ENCODE results near the gene TSPAN32. TPM values are rescaled to one million over a fixed set of nuclear protein-coding genes. Genes with fewer than 3 reads are reported as not detected.

The TSPAN32 gene
- polyA plus RNA-seq, 1 donor (not counting 4 experiments of a cell fraction or from before 2014, with no cell fraction given) = not detected

DNA sequence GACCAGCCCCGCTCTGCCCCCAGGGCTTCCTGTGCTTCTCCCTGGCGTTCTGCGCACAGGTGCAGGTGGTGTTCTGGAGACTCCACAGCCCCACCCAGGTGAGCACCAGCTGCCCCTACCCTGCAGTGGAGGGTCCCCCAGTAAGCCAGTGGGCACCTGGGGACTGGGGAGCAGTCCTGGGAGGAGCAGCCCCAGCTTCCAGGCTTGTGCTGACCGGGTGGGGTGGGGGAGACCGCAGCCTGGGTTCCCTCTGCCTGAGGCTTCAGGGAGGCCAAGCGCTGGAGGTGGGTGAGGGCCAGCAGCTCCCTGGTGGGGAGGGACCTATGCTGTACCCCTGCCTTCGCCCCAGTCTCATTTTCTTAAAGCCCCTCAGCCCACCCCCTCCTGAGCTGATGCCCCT lies 6.9 kb downstream of the TSPAN32 start:
- no peaks in the 10 kb centered on the region for H3K79me2 ChIP-seq (ENCODE audit: control insufficient read depth, insufficient read depth, low read length)
- no peaks in the 10 kb centered on the region for H3K9me3 ChIP-seq (ENCODE audit: control insufficient read depth, low read depth, low read length)
- FAIRE-seq (no peak), DNase-seq (ENCODE audit: low read depth, low spot score) (no peak)
- H3K4me2 ChIP-seq (ENCODE audit: control insufficient read depth, extremely low read depth, insufficient read depth, low read depth, low read length) = no peak overlapping the region
- no peak overlapping the region for H3K9ac ChIP-seq (ENCODE audit: control insufficient read depth, extremely low read depth, insufficient read depth, low read length)
- no peaks in the 10 kb centered on the region for H3K4me1 ChIP-seq (ENCODE audit: control insufficient read depth, extremely low read depth, insufficient read depth, low read length)
- no peak overlapping the region for H3K27ac ChIP-seq (ENCODE audit: control insufficient read depth, insufficient read depth, low read length)
- H3K9me1 ChIP-seq (ENCODE audit: control insufficient read depth, extremely low read depth, insufficient read depth, low read length) = no peaks in the 10 kb centered on the region
- H3K27me3 ChIP-seq (ENCODE audit: control insufficient read depth, extremely low read depth, insufficient read depth, low read length) = no peaks in the 10 kb centered on the region
- H3K4me3 ChIP-seq (ENCODE audit: control insufficient read depth in 2 of 3, extremely low read depth in 1 of 3, insufficient read depth in 2 of 3, low read depth in 1 of 3, low read length in 3 of 3) = no peak overlapping the region
- H4K20me1 ChIP-seq (ENCODE audit: control insufficient read depth, extremely low read depth, insufficient read depth, low read length) = no peaks in the 10 kb centered on the region
- H2AFZ ChIP-seq (ENCODE audit: control insufficient read depth, low read length) = no peak overlapping the region
- dilution Hi-C loops (cut with MboI; ENCODE audit: extremely low pct_ligation_motif_present, low sequenced_read_pairs) = no loop called here
- H3K36me3 ChIP-seq (ENCODE audit: control insufficient read depth in 2 of 2, extremely low read depth in 1 of 2, insufficient read depth in 2 of 2, low read length in 2 of 2) = no peaks in the 10 kb centered on the region
- TF ChIP-seq, protein P1, sequence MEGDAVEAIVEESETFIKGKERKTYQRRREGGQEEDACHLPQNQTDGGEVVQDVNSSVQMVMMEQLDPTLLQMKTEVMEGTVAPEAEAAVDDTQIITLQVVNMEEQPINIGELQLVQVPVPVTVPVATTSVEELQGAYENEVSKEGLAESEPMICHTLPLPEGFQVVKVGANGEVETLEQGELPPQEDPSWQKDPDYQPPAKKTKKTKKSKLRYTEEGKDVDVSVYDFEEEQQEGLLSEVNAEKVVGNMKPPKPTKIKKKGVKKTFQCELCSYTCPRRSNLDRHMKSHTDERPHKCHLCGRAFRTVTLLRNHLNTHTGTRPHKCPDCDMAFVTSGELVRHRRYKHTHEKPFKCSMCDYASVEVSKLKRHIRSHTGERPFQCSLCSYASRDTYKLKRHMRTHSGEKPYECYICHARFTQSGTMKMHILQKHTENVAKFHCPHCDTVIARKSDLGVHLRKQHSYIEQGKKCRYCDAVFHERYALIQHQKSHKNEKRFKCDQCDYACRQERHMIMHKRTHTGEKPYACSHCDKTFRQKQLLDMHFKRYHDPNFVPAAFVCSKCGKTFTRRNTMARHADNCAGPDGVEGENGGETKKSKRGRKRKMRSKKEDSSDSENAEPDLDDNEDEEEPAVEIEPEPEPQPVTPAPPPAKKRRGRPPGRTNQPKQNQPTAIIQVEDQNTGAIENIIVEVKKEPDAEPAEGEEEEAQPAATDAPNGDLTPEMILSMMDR (optimal IDR thresholded peaks at IDR 0.05 in 1 of 3, IDR thresholded peaks at IDR 0.05 in 1 of 3, conservative IDR thresholded peaks at IDR 0.05 in 1 of 3; ENCODE audit: extremely low read depth in 1 of 3, insufficient read depth in 2 of 3, low read length in 3 of 3) = no peak
- no peak for TF ChIP-seq EZH2 (IDR thresholded peaks at IDR 0.05; ENCODE audit: low read length)

DNA sequence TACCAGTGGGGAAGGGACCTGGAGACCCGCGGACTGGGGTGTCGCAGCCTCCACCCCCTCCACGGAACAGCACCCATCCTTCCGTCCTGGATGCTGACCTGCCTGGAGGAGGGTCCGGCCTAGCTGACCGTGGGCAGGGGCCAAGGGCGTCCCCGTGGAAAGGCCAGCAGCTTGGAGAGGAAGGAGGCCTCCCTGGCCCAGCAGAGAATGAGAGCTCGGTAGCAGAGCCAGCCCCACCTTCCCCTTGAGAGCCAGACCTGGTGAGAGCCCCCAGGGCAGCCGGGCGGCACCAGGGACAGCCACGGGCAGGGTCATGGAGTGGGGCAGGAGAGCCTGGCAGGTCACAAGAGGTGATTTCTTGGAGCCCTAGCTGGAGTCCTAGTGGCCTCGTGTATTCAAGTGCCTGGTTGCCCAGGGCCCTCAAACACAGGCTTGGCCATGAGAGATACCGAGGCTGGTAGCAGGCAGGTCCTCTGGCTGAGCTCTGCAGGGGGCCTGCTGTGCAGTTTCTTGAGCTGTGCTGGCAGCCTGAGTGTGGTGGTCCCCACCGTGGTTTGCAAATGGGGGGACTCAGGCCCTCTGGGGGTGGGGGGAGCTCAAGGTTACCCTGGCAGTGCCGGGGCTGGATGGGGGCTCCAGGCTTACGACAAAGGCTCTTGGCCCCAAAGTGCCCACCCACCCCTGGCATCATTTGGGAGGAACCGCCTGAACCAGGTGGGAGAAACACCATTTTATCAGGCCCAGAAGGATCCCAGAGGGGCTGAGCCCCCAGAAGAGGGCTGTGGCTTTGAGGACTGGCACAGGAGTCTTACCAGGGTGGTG lies 7.6 kb downstream of the TSPAN32 start:
- no peak overlapping the region for H3K4me2 ChIP-seq (ENCODE audit: control insufficient read depth, extremely low read depth, insufficient read depth, low read depth, low read length)
- no peaks in the 10 kb centered on the region for H3K4me1 ChIP-seq (ENCODE audit: control insufficient read depth, extremely low read depth, insufficient read depth, low read length)
- no peak overlapping the region for H2AFZ ChIP-seq (ENCODE audit: control insufficient read depth, low read length)
- FAIRE-seq = no peak
- no peak overlapping the region for H3K9ac ChIP-seq (ENCODE audit: control insufficient read depth, extremely low read depth, insufficient read depth, low read length)
- no peaks in the 10 kb centered on the region for H4K20me1 ChIP-seq (ENCODE audit: control insufficient read depth, extremely low read depth, insufficient read depth, low read length)
- DNase-seq (ENCODE audit: low read depth, low spot score) = no peak
- no peak overlapping the region for H3K4me3 ChIP-seq (ENCODE audit: control insufficient read depth in 2 of 3, extremely low read depth in 1 of 3, insufficient read depth in 2 of 3, low read depth in 1 of 3, low read length in 3 of 3)
- no peaks in the 10 kb centered on the region for H3K9me3 ChIP-seq (ENCODE audit: control insufficient read depth, low read depth, low read length)
- dilution Hi-C loops (cut with MboI; ENCODE audit: extremely low pct_ligation_motif_present, low sequenced_read_pairs) = no loop called here
- no peak for TF ChIP-seq EZH2 (IDR thresholded peaks at IDR 0.05; ENCODE audit: low read length)
- TF ChIP-seq, protein P1 (optimal IDR thresholded peaks at IDR 0.05 in 1 of 3, IDR thresholded peaks at IDR 0.05 in 1 of 3, conservative IDR thresholded peaks at IDR 0.05 in 1 of 3; ENCODE audit: extremely low read depth in 1 of 3, insufficient read depth in 2 of 3, low read length in 3 of 3) = no peak
- H3K79me2 ChIP-seq (ENCODE audit: control insufficient read depth, insufficient read depth, low read length) = no peaks in the 10 kb centered on the region
- no peaks in the 10 kb centered on the region for H3K36me3 ChIP-seq (ENCODE audit: control insufficient read depth in 2 of 2, extremely low read depth in 1 of 2, insufficient read depth in 2 of 2, low read length in 2 of 2)
- H3K27ac ChIP-seq (ENCODE audit: control insufficient read depth, insufficient read depth, low read length) = no peak overlapping the region
- H3K9me1 ChIP-seq (ENCODE audit: control insufficient read depth, extremely low read depth, insufficient read depth, low read length) = no peaks in the 10 kb centered on the region
- H3K27me3 ChIP-seq (ENCODE audit: control insufficient read depth, extremely low read depth, insufficient read depth, low read length) = no peaks in the 10 kb centered on the region

Data from keratinocyte (primary cell).